GM18868 (cell line): ENCODE data around the gene TUBAL3.

Experiments used
- ATAC-seq: cut with Tn5 transposase; IDR thresholded peaks from one replicate; pipeline ENCODE4 v1.9.1; 2021; ENCODE audit warnings: mild to moderate bottlenecking, moderate library complexity; ENCODE audit not compliant: unreplicated experiment

TUBAL3 gene

GRCh38 chr10:5404208-5405041, at the start of gene TUBAL3:
TSS of gene TUBAL3 (minus strand) at chr10:5404828. CDS start at chr10:5404792, 36 bp downstream.
- ATAC-seq: no peak

GRCh38 chr10:5453749-5454489, 49.3 kb upstream of the TUBAL3 start:
- ATAC-seq: no peak

- ATAC-seq: no peak
Observed at GRCh38 chr10:5450605-5451384, 46.2 kb upstream of the TUBAL3 start.

GRCh38 chr10:5449823-5450222, 45.2 kb upstream of the TUBAL3 start:
- no peak for ATAC-seq

GRCh38 chr10:5449227-5449626, 44.6 kb upstream of the TUBAL3 start:
- ATAC-seq: no peak

- ATAC-seq: no peak
Observed at GRCh38 chr10:5448333-5449001, 43.8 kb upstream of the TUBAL3 start.

- peak; percentile 45 for ATAC-seq
Observed at GRCh38 chr10:5447611-5448071, 43.0 kb upstream of the TUBAL3 start.

GRCh38 chr10:5447056-5447455, 42.4 kb upstream of the TUBAL3 start:
- ATAC-seq: no peak

- peak; percentile 56 for ATAC-seq
Observed at GRCh38 chr10:5446390-5446926, 41.8 kb upstream of the TUBAL3 start.

- no peak for ATAC-seq
Observed at GRCh38 chr10:5445006-5445405, 40.4 kb upstream of the TUBAL3 start.

GRCh38 chr10:5443429-5443828, 38.8 kb upstream of the TUBAL3 start:
- ATAC-seq: peak; percentile 78

- ATAC-seq: peak; percentile 5
Observed at GRCh38 chr10:5442990-5443370, 38.4 kb upstream of the TUBAL3 start.

GRCh38 chr10:5442065-5442989, 37.7 kb upstream of the TUBAL3 start:
- no peak for ATAC-seq

- ATAC-seq: no peak
Observed at GRCh38 chr10:5441106-5441505, 36.5 kb upstream of the TUBAL3 start.

GRCh38 chr10:5440206-5440605, 35.6 kb upstream of the TUBAL3 start:
- no peak for ATAC-seq

- no peak for ATAC-seq
Observed at GRCh38 chr10:5435328-5435727, 30.7 kb upstream of the TUBAL3 start.

GRCh38 chr10:5434017-5434753, 29.6 kb upstream of the TUBAL3 start:
- ATAC-seq: peak; percentile 60

- no peak for ATAC-seq
Observed at GRCh38 chr10:5433182-5433581, 28.6 kb upstream of the TUBAL3 start.

- ATAC-seq: no peak
Observed at GRCh38 chr10:5428133-5428532, 23.5 kb upstream of the TUBAL3 start.
